HG03354 (cell line): ENCODE measurements around the gene RWDD3.

ENCODE experiments used
- ATAC-seq: cut with Tn5 transposase; IDR thresholded peaks from one replicate; pipeline ENCODE4 v1.9.1; 2021; ENCODE audit warnings: mild to moderate bottlenecking; ENCODE audit not compliant: unreplicated experiment, poor library complexity, severe bottlenecking

Gene RWDD3

DNA sequence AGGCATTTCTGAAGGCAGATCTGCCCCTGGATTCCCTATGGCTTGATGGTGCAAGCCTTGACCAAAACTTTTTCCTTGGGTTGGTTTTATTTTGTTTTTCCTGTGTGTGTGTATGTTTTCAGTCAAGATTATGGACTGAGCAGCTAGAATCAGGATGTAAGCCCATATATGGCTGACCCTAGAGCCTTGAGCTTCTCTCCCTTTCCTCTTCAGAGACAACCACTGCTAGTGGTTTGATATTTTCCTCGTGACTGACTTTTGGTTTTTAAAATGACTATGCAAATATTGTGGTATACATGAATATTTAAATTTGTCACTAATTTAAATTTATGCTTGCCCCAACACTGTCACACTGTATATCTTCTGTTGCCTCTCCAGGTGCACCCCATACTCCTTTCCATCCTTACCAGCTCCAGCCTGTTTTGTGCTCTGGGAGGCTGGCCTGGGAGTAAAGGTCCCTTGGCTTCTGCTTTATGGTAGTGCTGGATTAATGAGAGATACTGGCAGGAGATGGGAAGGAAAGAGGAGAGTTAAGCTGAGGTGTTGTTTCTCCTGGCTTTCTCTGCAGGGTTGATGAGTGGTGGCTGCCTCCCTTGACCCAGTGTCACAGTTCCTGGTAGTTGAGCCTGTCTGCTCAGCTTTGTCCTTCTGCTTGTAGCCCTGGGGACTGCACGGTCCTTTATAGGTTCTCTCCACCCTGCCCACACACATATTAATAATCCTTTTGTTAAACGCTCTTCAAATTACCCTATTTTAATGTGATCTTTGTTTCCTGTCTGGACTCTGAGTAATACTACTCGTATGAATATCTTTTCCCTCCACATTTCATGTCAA is 44.4 kb downstream of the RWDD3 start:
- ATAC-seq = peak; percentile 87

GRCh38 chr1:95281781-95282517 is 47.9 kb downstream of the RWDD3 start:
- ATAC-seq = no peak

DNA sequence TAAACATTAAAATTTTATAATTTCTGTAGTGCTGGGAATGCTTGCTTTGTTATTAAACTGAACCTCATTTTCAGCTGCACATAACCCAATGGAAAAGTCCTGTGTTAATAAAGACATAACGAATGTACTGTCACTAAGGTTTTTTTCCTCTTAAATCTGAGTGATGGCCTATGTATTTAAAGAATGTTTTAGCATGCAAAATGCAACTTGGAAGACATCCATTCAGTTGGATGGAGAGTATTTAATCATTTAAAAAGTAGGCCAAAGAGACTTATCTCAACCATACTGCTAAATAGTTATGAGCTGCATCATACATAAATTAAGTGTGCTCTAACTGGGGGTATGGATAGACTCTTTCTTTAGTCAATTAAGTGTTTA is 48.5 kb downstream of the RWDD3 start:
- no peak for ATAC-seq

GRCh38 chr1:95284420-95284819 is 50.4 kb downstream of the RWDD3 start:
- no peak for ATAC-seq

GRCh38 chr1:95286479-95286878 is 52.5 kb downstream of the RWDD3 start:
- ATAC-seq = no peak

DNA sequence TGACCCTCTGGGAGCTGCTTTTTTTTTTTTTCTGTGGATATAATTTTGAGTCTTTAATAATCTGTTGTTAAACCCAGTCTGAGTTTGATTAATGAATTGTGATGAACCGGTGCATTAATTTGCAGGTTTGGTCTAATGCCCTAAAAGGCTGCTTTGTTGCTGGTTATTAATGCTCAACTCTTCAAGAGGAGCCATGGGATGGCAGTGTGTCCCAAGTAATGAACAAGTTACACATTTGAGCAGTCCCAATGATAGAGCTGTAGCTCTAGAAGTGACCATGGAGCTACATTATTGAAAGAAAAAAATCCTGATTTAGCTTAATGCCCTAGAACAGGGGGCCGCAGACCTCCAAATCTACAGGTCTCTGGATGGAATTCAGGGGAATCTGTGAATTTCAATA is 53.1 kb downstream of the RWDD3 start:
- no peak for ATAC-seq

DNA sequence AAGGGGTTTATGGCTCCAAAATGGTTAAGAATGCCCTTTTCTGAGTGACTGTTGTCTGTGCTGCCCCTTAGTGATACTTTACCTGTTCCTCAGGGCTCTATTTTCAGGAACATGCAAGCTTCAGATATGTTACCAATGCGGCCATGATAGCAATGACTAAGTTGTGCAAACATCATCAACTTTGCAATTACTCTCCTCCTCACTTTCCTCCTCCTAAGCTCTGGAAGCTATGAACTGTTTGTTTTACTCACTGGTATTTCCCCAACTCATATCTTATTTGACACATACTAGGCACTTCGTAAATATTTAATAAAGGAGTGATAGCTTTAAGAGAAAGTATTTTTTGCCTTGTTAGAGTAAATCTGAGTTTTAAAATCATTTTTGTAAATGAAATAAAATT is 53.8 kb downstream of the RWDD3 start:
- no peak for ATAC-seq
